PC-9 (cell line): ENCODE results near the gene NFE2L2. TPM values are rescaled to one million over a fixed set of nuclear protein-coding genes. Genes with fewer than 3 reads are reported as not detected.
"Not testable (repeated sequence)": the region's sequence is repeated elsewhere in the genome, so short reads cannot be mapped to it uniquely, and the experiment has no call there.

Source experiments
- BruUV-seq: library from RNA; stranded (reverse); fragments of 400-500 nt; replicated peaks from 2 replicates; lab custom pipeline; 2021; lab: Mats Ljungman, UMichigan
- CTCF ChIA-PET: fragments of 300-600 bp; sonication (Branson Sonifier 250); formaldehyde crosslinking; loops from one replicate; lab custom pipeline; 2022; ENCODE audit warnings: antibody characterized with exemption; lab: Charles Lee
- POLR2A ChIA-PET: fragments of 300-600 bp; sonication (Branson Sonifier 250); formaldehyde crosslinking; loops from one replicate; lab custom pipeline; 2022; ENCODE audit warnings: antibody characterized with exemption; ENCODE audit not compliant: unreplicated experiment; lab: Charles Lee
- DNase-seq, 2 experiments: peaks; one replicate each; pipeline versions ENCODE4 v3.0.0 to v3.0.0-alpha.2; 2015 to 2022; ENCODE audit warnings: mixed read lengths in 1 of 2
- H2AFZ ChIP-seq: fragments of 200-600 bp; sonication (generic); 2 replicates; pipeline ENCODE4 v1.8.1; 2017; ENCODE audit warnings: antibody characterized with exemption
- H3F3A ChIP-seq: fragments of 200-600 bp; sonication (generic); 2 replicates; pipeline ENCODE4 v1.8.1; 2017; ENCODE audit warnings: antibody characterized with exemption, mild to moderate bottlenecking, low read depth; ENCODE audit not compliant: insufficient read depth
- H3K27ac ChIP-seq: fragments of 200-600 bp; sonication (generic); 2 replicates; pipeline ENCODE4 v1.6.1; 2016; ENCODE audit warnings: mixed run types
- H3K27me3 ChIP-seq: fragments of 200-600 bp; sonication (generic); 2 replicates; pipeline ENCODE4 v1.6.1; 2016; ENCODE audit warnings: low read depth, mixed run types; ENCODE audit not compliant: insufficient read depth
- H3K36me3 ChIP-seq: fragments of 200-600 bp; sonication (generic); 2 replicates; pipeline ENCODE4 v1.6.1; 2016; ENCODE audit warnings: low read depth, mixed run types
- H3K4me1 ChIP-seq: fragments of 200-600 bp; sonication (generic); replicated peaks from 2 replicates; pipeline ENCODE4 v1.6.1; 2016; ENCODE audit warnings: mixed run types; ENCODE audit not compliant: insufficient read depth
- H3K4me2 ChIP-seq: fragments of 200-600 bp; sonication (generic); 2 replicates; pipeline ENCODE4 v1.6.1; 2017; ENCODE audit warnings: mixed run types
- H3K4me3 ChIP-seq: fragments of 200-600 bp; sonication (generic); 2 replicates; pipeline ENCODE4 v1.6.1; 2016; ENCODE audit warnings: mixed run types
- H3K79me2 ChIP-seq: fragments of 200-600 bp; sonication (generic); 2 replicates; pipeline ENCODE4 v1.6.1; 2017; ENCODE audit warnings: low read depth, mixed run types
- H3K9me2 ChIP-seq: fragments of 200-600 bp; sonication (generic); 2 replicates; pipeline ENCODE4 v1.8.1; 2017; ENCODE audit warnings: mild to moderate bottlenecking; ENCODE audit not compliant: insufficient read depth
- H3K9me3 ChIP-seq: fragments of 200-600 bp; sonication (generic); 2 replicates; pipeline ENCODE4 v1.8.1; 2016; ENCODE audit warnings: low read depth; ENCODE audit not compliant: insufficient read depth
- H4K20me1 ChIP-seq: fragments of 200-600 bp; sonication (generic); 2 replicates; pipeline ENCODE4 v1.8.1; 2017; ENCODE audit not compliant: insufficient read depth
- EZH2 ChIP-seq: fragments of 200-600 bp; sonication (generic); IDR thresholded peaks from 2 replicates; pipeline ENCODE4 v1.8.0; 2017; ENCODE audit warnings: antibody characterized with exemption, low read depth
- intact Hi-C: fragments of 100-400 bp; cut with micrococcal nuclease; formaldehyde crosslinking; loops from one replicate; pipeline ENCODE4 v1.10.0; 2022; ENCODE audit not compliant: unreplicated experiment
- total RNA-seq: library from RNA; stranded (reverse); gene quantifications from 2 replicates; pipeline ENCODE4 v1.2.3, GENCODE V29; 2021
- TF ChIP-seq, protein P1 (sequence below): fragments of 200-600 bp; sonication (generic); conservative IDR thresholded peaks from 2 replicates; pipeline ENCODE4 v1.6.1; 2017; ENCODE audit warnings: mixed run types, antibody characterized with exemption, mild to moderate bottlenecking, moderate library complexity

Gene NFE2L2
- total RNA-seq, 1 experiment from 2014 or later, result 138 TPM

DNA sequence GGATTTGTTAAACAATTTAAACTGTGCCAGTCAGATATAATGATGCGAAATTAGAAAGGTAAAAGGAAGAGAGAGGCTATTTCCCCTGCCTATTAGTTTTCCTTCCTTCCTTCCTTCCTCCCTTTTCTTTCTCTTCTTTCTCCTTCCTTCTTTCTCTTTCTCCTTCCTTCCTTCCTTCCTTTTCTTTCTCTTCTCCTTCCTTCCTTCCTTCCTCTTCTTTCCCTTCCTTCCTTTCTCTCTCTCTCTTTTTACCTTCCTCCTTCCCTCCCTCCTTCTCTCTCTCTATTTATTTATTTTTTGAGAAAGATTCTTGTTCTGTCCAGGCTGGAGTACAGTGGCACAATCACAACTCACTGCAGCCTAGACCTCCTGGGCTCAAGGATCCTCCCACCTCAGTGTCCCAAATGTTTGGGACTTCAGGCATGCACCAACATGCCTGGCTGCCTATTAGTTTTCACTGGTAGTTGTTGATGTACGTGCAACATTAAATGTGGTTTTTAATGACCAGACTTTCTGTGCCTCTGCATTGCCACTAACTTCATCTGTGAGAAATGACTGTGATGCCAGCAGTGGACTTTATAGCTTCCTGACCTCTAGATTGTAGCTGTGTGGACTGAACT is 48.7 kb upstream of the NFE2L2 start:
- H3K4me2 ChIP-seq, result no peak overlapping the region

DNA sequence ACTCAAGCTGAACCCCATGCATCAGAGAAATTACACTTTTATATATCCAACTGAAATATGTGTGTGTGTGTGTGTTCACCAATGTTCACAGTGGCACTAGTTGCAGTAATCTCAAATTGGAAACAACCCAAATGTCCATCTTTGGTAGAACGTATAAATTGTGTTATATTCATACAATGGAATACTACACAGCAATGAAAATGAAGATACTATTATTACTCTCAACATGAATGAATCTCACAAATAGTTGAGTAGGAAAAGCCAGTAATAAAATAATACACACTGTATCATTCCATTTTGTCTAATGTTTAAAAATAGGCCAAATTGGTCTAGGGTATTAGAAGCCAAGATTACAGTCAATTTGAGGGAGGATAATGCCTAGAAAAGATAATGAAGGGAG is 48.0 kb upstream of the NFE2L2 start:
- H3K27me3 ChIP-seq, result no peaks in the 10 kb centered on the region
- peaks cover 8% of the 10 kb centered on the region for H3K4me1 ChIP-seq
- H3K79me2 ChIP-seq, result no peaks in the 10 kb centered on the region
- H4K20me1 ChIP-seq, result no peaks in the 10 kb centered on the region
- H3F3A ChIP-seq, result no peaks in the 10 kb centered on the region
- no peak overlapping the region for H3K4me2 ChIP-seq
- no TSS peak for BruUV-seq
- no peaks in the 10 kb centered on the region for H3K9me3 ChIP-seq
- no peak for DNase-seq
- intact Hi-C loops, result no loop called here
- ChIA-PET CTCF (no interaction called here), POLR2A (interaction anchor here (0.7 kb wide), 1 partner anchor 46 kb away, joined by 11 read pairs; no protein-coding TSS in a partner anchor)
- no peaks in the 10 kb centered on the region; the same call in 1 of the 2 replicates for H3K9me2 ChIP-seq
- H2AFZ ChIP-seq, result no peak overlapping the region
- no peaks in the 10 kb centered on the region for H3K36me3 ChIP-seq
- no peak for TF ChIP-seq EZH2
- TF ChIP-seq, protein P1, sequence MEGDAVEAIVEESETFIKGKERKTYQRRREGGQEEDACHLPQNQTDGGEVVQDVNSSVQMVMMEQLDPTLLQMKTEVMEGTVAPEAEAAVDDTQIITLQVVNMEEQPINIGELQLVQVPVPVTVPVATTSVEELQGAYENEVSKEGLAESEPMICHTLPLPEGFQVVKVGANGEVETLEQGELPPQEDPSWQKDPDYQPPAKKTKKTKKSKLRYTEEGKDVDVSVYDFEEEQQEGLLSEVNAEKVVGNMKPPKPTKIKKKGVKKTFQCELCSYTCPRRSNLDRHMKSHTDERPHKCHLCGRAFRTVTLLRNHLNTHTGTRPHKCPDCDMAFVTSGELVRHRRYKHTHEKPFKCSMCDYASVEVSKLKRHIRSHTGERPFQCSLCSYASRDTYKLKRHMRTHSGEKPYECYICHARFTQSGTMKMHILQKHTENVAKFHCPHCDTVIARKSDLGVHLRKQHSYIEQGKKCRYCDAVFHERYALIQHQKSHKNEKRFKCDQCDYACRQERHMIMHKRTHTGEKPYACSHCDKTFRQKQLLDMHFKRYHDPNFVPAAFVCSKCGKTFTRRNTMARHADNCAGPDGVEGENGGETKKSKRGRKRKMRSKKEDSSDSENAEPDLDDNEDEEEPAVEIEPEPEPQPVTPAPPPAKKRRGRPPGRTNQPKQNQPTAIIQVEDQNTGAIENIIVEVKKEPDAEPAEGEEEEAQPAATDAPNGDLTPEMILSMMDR, result no peak
- no peak overlapping the region for H3K4me3 ChIP-seq
- no peak overlapping the region for H3K27ac ChIP-seq

More for the DNA sequence above, 48.7 kb upstream of the NFE2L2 start:
- Histone ChIP-seq H3K4me3 (no peak overlapping the region), H3F3A (no peaks in the 10 kb centered on the region), H4K20me1 (no peaks in the 10 kb centered on the region), H3K27me3 (no peaks in the 10 kb centered on the region), H2AFZ (no peak overlapping the region), H3K36me3 (no peaks in the 10 kb centered on the region), H3K79me2 (no peaks in the 10 kb centered on the region), H3K9me3 (no peaks in the 10 kb centered on the region), H3K27ac (no peak overlapping the region), H3K9me2 (no peaks in the 10 kb centered on the region; the same call in 1 of the 2 replicates), H3K4me1 (peaks cover 8% of the 10 kb centered on the region)
- no peak for DNase-seq
- no TSS peak for BruUV-seq
- CTCF ChIA-PET, result interaction anchor here (0.7 kb wide), 1 partner anchor 406 kb away, joined by 3 read pairs; no protein-coding TSS in a partner anchor
- TF ChIP-seq EZH2, result no peak
- TF ChIP-seq, protein P1, result no peak
- POLR2A ChIA-PET, result interaction anchor here (0.7 kb wide), 1 partner anchor 47 kb away, joined by 11 read pairs; no protein-coding TSS in a partner anchor
- intact Hi-C loops, result no loop called here

DNA sequence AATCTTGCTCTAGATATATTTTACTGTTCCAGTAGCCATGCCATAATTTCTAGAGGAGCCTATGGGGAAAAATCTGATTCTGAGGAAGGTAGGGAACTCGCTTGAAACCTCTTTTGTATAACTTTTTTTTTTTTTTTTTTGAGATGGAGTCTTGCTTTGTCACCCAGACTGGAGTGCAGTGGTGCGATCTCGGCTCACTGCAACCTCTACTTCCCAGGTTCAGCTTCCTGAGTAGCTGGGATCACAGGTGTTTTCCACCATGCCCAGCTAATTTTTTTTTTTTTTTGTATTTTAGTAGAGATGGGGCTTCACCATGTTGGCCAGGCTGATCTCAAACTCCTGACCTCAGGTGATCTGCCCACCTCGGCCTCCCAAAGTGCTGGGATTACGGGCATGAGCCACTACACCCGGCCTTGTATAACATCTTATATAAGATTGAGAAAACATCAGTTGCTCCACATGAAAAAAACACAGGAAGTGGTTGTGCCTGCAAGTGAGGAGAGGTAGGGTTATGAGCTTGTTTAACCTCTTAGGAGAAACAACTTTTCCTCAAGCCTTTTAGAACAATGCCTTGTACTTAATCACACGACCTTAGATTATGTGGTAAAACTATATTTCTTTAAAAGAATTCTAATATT is 45.3 kb upstream of the NFE2L2 start:
- H3K4me3 ChIP-seq, H3K79me2 ChIP-seq, intact Hi-C loops, H3K9me2 ChIP-seq, CTCF ChIA-PET, H3F3A ChIP-seq, H3K9me3 ChIP-seq, BruUV-seq, H2AFZ ChIP-seq, H3K27me3 ChIP-seq, H3K27ac ChIP-seq, DNase-seq, H3K36me3 ChIP-seq, POLR2A ChIA-PET, H3K4me1 ChIP-seq, H3K4me2 ChIP-seq, H4K20me1 ChIP-seq: not testable (repeated sequence)
